Vagina (tissue), 2 donors: Measurements from ENCODE around the gene POPDC3.

Source experiments
- CTCF ChIP-seq, 3 experiments: fragments of 450-650 bp in 2 of 3; fragments of 200-600 bp in 1 of 3; sonication (generic) in 1 of 3; IDR thresholded peaks; one replicate each; pipeline ENCODE4 v1.5.1; 2017 to 2019; ENCODE audit warnings: antibody characterized with exemption in 3 of 3, mild to moderate bottlenecking in 2 of 3, moderate library complexity in 2 of 3
- POLR2A ChIP-seq, 2 donors: fragments of 450-650 bp; IDR thresholded peaks; one replicate each; pipeline ENCODE4 v1.6.1; 2017; ENCODE audit warnings: antibody characterized with exemption in 2 of 2, mild to moderate bottlenecking in 2 of 2, moderate library complexity in 2 of 2
- POLR2AphosphoS5 ChIP-seq, 2 donors: sonication (generic); formaldehyde crosslinking; IDR thresholded peaks; one replicate each; pipeline ENCODE4 v1.9.0; 2017; ENCODE audit warnings: antibody characterized with exemption in 2 of 2, mild to moderate bottlenecking in 2 of 2, low read depth in 1 of 2; ENCODE audit not compliant: insufficient read depth in 1 of 2

- TF ChIP-seq CTCF (IDR thresholded peaks at IDR 0.05) (no peak), POLR2AphosphoS5 (IDR thresholded peaks at IDR 0.05; ENCODE audit: insufficient read depth in 1 of 2, low read depth in 1 of 2) (no peak), POLR2A (IDR thresholded peaks at IDR 0.05) (no peak)
Measured at GRCh38 chr6:105209950-105210706, 30.3 kb upstream of the POPDC3 start.
